SK-N-MC (cell line): Measurements from ENCODE around the gene UGGT1.

Source experiments
- EZH2 ChIP-seq: fragments of 200-600 bp; sonication (generic); IDR thresholded peaks from one replicate; pipeline ENCODE4 v1.6.1; 2017; ENCODE audit warnings: antibody characterized with exemption
- POLR2AphosphoS5 ChIP-seq: IDR thresholded peaks from 2 replicates; pipeline ENCODE4 v1.6.1; 2012; ENCODE audit warnings: mild to moderate bottlenecking, low read depth, low read length, borderline replicate concordance

DNA sequence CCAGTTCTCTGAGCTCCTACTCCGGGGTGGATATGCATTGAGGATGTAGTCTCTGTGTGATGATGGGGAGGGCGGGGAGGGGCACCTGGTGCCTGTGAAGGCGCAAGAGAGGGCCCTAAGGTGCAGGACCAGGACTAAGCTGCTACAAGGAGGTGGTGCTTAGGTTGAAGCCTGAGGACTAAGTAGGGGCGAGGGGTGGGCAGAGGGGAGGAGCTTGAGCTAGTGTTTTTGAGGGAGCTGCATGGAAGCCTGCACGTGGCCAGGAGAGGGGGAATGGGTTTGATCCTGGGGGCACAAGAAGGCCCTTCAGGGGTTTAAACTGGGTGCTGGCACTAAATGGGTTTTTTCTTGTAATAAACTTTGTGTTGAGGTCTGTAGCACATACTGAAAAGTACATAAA lies 105.0 kb downstream of the UGGT1 start:
- TF ChIP-seq EZH2 (no peak), POLR2AphosphoS5 (no peak)
